Activated T-cell treated with anti-CD3 and anti-CD28 coated beads for 1 hour (primary cell): Measurements from ENCODE around the gene PRPF38B.
"Not testable (repeated sequence)": the region's sequence is repeated elsewhere in the genome, so short reads cannot be mapped to it uniquely, and the experiment has no call there.

ENCODE experiments used
- DNase-seq: peaks from one replicate; pipeline ENCODE4 v3.0.0-alpha.2; 2020; ENCODE audit warnings: low read depth

PRPF38B gene

GRCh38 chr1:108691942-108692723 is at the start of gene PRPF38B:
Gene PRPF38B, plus strand, starts transcription at chr1:108692310. Its CDS starts 282 bp downstream, at chr1:108692592.
- peak; percentile 85 for DNase-seq

GRCh38 chr1:108643492-108644335 is 48.4 kb upstream of the PRPF38B start:
- peak; percentile 27 for DNase-seq

GRCh38 chr1:108644984-108645383 is 47.1 kb upstream of the PRPF38B start:
- peak; percentile 24 for DNase-seq

- no peak for DNase-seq
These were observed 46.4 kb upstream of the PRPF38B start for GRCh38 chr1:108645564-108646184.

GRCh38 chr1:108646265-108646647 is 45.9 kb upstream of the PRPF38B start:
- no peak for DNase-seq

GRCh38 chr1:108646648-108647269 is 45.4 kb upstream of the PRPF38B start:
- peak; percentile 62 for DNase-seq

GRCh38 chr1:108653431-108654105 is 38.5 kb upstream of the PRPF38B start:
- no peak for DNase-seq

- DNase-seq: no peak
These were observed 34.6 kb upstream of the PRPF38B start for GRCh38 chr1:108657356-108658080.

GRCh38 chr1:108661030-108661609 is 31.0 kb upstream of the PRPF38B start, which contains the start of gene HENMT1:
Gene HENMT1, minus strand, starts transcription at chr1:108661093. Its CDS starts 1,209 bp downstream, at chr1:108659884.
- peak; percentile 56 for DNase-seq

GRCh38 chr1:108663074-108663473 is 29.0 kb upstream of the PRPF38B start:
- DNase-seq: no peak

- no peak for DNase-seq
These were observed 27.6 kb upstream of the PRPF38B start for GRCh38 chr1:108664481-108664880.

GRCh38 chr1:108665067-108665466 is 27.0 kb upstream of the PRPF38B start:
- no peak for DNase-seq

GRCh38 chr1:108665771-108666170 is 26.3 kb upstream of the PRPF38B start:
- DNase-seq: no peak

GRCh38 chr1:108667422-108667821 is 24.7 kb upstream of the PRPF38B start:
- DNase-seq: not testable (repeated sequence)

- DNase-seq: no peak
These were observed 23.3 kb upstream of the PRPF38B start for GRCh38 chr1:108668777-108669176.

- no peak for DNase-seq
These were observed 22.4 kb upstream of the PRPF38B start for GRCh38 chr1:108669679-108670078.

- DNase-seq: no peak
These were observed 21.9 kb upstream of the PRPF38B start for GRCh38 chr1:108670131-108670773.

GRCh38 chr1:108671143-108671542 is 21.0 kb upstream of the PRPF38B start:
- no peak for DNase-seq

GRCh38 chr1:108678706-108679105 is 13.4 kb upstream of the PRPF38B start:
- no peak for DNase-seq
